BLaER1 treated with 17β-estradiol and CSF1 and Interleukin-3, amounts not matched to agents 10 nM and 100 nM (cell line): ENCODE data around the gene SLC6A2.

Experiments
- H3K27ac ChIP-seq, 11 experiments: shearing (Covaris generic); formaldehyde crosslinking; 2 replicates each; pipeline ENCODE4 v1.8.1; 2022
- H3K27me3 ChIP-seq, 11 experiments: shearing (Covaris generic); formaldehyde crosslinking; 2 replicates each; pipeline ENCODE4 v1.8.1; 2022
- H3K36me3 ChIP-seq, 11 experiments: shearing (Covaris generic); formaldehyde crosslinking; 2 replicates each; pipeline ENCODE4 v1.8.1; 2022
- H3K4me1 ChIP-seq, 10 experiments: shearing (Covaris generic); formaldehyde crosslinking; 2 replicates each; pipeline ENCODE4 v1.8.1; 2022
- H3K4me2 ChIP-seq, 11 experiments: shearing (Covaris generic); formaldehyde crosslinking; 2 replicates each; pipeline ENCODE4 v1.8.1; 2022
- H3K4me3 ChIP-seq, 10 experiments: shearing (Covaris generic); formaldehyde crosslinking; 2 replicates each; pipeline ENCODE4 v1.8.1; 2022
- H3K9ac ChIP-seq, 11 experiments: shearing (Covaris generic); formaldehyde crosslinking; 2 replicates each; pipeline ENCODE4 v1.8.1; 2022
- H3K9me3 ChIP-seq, 11 experiments: shearing (Covaris generic); formaldehyde crosslinking; replicated peaks in 1 of 11; 2 replicates each; pipeline ENCODE4 v1.8.1; 2022
- H4K20me1 ChIP-seq, 11 experiments: shearing (Covaris generic); formaldehyde crosslinking; 2 replicates each; pipeline ENCODE4 v1.8.1; 2022
- Cebpa-rat ChIP-seq, 11 experiments: shearing (Covaris generic); IDR thresholded peaks; 2 replicates each; pipeline ENCODE4 v1.8.1; 2022

The SLC6A2 gene

DNA sequence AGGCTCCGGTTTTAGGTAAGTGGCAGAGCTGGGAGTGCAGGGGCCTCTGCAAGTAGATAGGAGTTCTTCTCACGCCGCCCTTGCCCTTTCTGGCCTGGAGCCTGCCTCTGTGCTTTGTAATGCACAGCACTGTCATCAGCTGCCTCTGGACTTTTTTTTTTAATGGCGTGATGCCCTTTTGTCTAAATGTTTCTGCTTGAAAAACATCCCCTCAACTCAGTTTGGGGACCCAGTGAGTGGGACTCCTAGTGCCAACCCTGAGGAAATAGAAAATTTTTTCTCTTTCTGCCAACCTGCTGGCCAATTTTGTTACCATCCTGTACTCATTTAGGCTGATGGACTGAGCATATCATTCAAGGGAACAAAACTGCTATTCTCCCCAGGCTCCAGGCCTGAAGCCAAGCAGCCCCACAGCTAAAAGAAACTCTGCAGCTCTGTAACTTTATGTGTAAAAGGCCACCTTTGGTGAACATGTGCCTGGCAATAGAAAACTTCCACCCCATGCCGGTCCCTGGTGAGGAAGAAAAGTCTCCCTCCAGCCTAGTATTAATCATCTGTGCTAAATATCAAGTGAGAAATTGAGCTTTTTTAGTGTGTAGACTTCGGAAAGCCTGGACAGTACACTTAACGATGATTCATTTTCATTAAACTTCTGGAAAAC is 22.5 kb downstream of the SLC6A2 start:
- no peak overlapping the region for H3K4me2 ChIP-seq
- no peaks in the 10 kb centered on the region; a peak in 1 of 22 replicates for H4K20me1 ChIP-seq
- TF ChIP-seq Cebpa-rat (IDR thresholded peaks at IDR 0.05) = no peak
- no peak overlapping the region for H3K4me3 ChIP-seq
- H3K27ac ChIP-seq = no peak overlapping the region
- no peaks in the 10 kb centered on the region for H3K27me3 ChIP-seq
- no peaks in the 10 kb centered on the region for H3K4me1 ChIP-seq
- H3K9me3 ChIP-seq = no peaks in the 10 kb centered on the region
- no peaks in the 10 kb centered on the region for H3K36me3 ChIP-seq
- H3K9ac ChIP-seq = no peak overlapping the region

- peaks cover 0 to 10% (median 0%) of the 10 kb centered on the region in 11 experiments; a peak in 3 of 22 replicates for H3K9me3 ChIP-seq
- no peak overlapping the region for H3K4me3 ChIP-seq
- no peaks in the 10 kb centered on the region for H3K4me1 ChIP-seq
- no peak for TF ChIP-seq Cebpa-rat (IDR thresholded peaks at IDR 0.05)
- no peak overlapping the region for H3K9ac ChIP-seq
- H4K20me1 ChIP-seq = no peaks in the 10 kb centered on the region; a peak in 1 of 22 replicates
- H3K27ac ChIP-seq = no peak overlapping the region
- H3K36me3 ChIP-seq = no peaks in the 10 kb centered on the region
- H3K4me2 ChIP-seq = no peak overlapping the region
- H3K27me3 ChIP-seq = no peaks in the 10 kb centered on the region
These were observed 26.3 kb downstream of the SLC6A2 start for GRCh38 chr16:55682086-55682485.

- no peak for TF ChIP-seq Cebpa-rat (IDR thresholded peaks at IDR 0.05)
- Histone ChIP-seq H4K20me1 (no peaks in the 10 kb centered on the region), H3K27me3 (no peaks in the 10 kb centered on the region), H3K4me3 (no peak overlapping the region), H3K4me1 (no peaks in the 10 kb centered on the region), H3K4me2 (no peak overlapping the region), H3K9ac (no peak overlapping the region), H3K9me3 (peaks cover 0 to 10% (median 0%) of the 10 kb centered on the region in 11 experiments; a peak in 3 of 22 replicates), H3K36me3 (no peaks in the 10 kb centered on the region), H3K27ac (no peak overlapping the region)
These were observed 30.2 kb downstream of the SLC6A2 start for GRCh38 chr16:55685973-55686372.

GRCh38 chr16:55686671-55687070 is 30.9 kb downstream of the SLC6A2 start:
- H3K4me3 ChIP-seq = no peak overlapping the region
- no peak overlapping the region for H3K27ac ChIP-seq
- no peak overlapping the region for H3K9ac ChIP-seq
- H3K9me3 ChIP-seq = peaks cover 0 to 10% (median 0%) of the 10 kb centered on the region in 11 experiments; a peak in 3 of 22 replicates
- no peak overlapping the region for H3K4me2 ChIP-seq
- H3K4me1 ChIP-seq = no peaks in the 10 kb centered on the region
- no peaks in the 10 kb centered on the region for H3K36me3 ChIP-seq
- no peak for TF ChIP-seq Cebpa-rat (IDR thresholded peaks at IDR 0.05)
- no peaks in the 10 kb centered on the region for H3K27me3 ChIP-seq
- no peaks in the 10 kb centered on the region for H4K20me1 ChIP-seq

DNA sequence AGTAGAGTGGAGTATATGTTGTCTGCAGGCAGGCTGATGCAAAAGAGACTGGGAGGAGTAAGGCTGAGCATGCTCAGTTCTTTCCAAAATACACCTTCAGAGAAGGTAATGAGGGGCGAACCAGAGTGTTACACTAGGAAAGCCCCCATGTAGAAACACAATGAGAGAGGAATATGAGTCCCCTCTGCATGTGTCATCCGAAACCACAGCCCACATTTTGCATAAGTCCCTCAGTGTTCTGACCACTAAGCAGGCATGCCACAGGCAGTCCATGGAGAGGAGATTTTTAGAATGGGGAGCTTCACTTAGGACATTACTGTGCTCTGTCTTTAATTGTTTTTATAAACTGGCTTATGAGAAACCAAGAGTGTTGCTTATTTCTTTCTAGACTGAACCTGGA is 32.0 kb downstream of the SLC6A2 start:
- Histone ChIP-seq H3K4me2 (no peak overlapping the region), H3K36me3 (no peaks in the 10 kb centered on the region), H3K9me3 (peaks cover 0 to 10% (median 0%) of the 10 kb centered on the region in 11 experiments; a peak in 3 of 22 replicates), H3K4me1 (no peaks in the 10 kb centered on the region), H3K27me3 (no peaks in the 10 kb centered on the region), H3K9ac (no peak overlapping the region), H3K27ac (no peak overlapping the region), H4K20me1 (no peaks in the 10 kb centered on the region), H3K4me3 (no peak overlapping the region)
- TF ChIP-seq Cebpa-rat (IDR thresholded peaks at IDR 0.05) = no peak

GRCh38 chr16:55690841-55691240 is 35.1 kb downstream of the SLC6A2 start:
- TF ChIP-seq Cebpa-rat (IDR thresholded peaks at IDR 0.05) = no peak
- no peaks in the 10 kb centered on the region for H3K36me3 ChIP-seq

GRCh38 chr16:55691771-55692170 is 36.0 kb downstream of the SLC6A2 start:
- TF ChIP-seq Cebpa-rat (IDR thresholded peaks at IDR 0.05) = no peak
- H3K9me3 ChIP-seq = no peaks in the 10 kb centered on the region
- no peaks in the 10 kb centered on the region for H3K36me3 ChIP-seq
- H3K4me3 ChIP-seq = no peak overlapping the region
- no peaks in the 10 kb centered on the region for H3K27me3 ChIP-seq
- no peaks in the 10 kb centered on the region for H4K20me1 ChIP-seq
- H3K9ac ChIP-seq = no peak overlapping the region
- H3K27ac ChIP-seq = no peak overlapping the region
- H3K4me2 ChIP-seq = no peak overlapping the region
- no peaks in the 10 kb centered on the region for H3K4me1 ChIP-seq

More at GRCh38 chr16:55690841-55691240, 35.1 kb downstream of the SLC6A2 start:
- no peaks in the 10 kb centered on the region for H3K4me1 ChIP-seq
- H3K27ac ChIP-seq = no peak overlapping the region
- H3K27me3 ChIP-seq = no peaks in the 10 kb centered on the region
- H3K4me3 ChIP-seq = no peak overlapping the region
- peaks cover 0 to 6% (median 0%) of the 10 kb centered on the region in 11 experiments; a peak in 3 of 22 replicates for H3K9me3 ChIP-seq
- H4K20me1 ChIP-seq = no peaks in the 10 kb centered on the region
- no peak overlapping the region for H3K4me2 ChIP-seq
- no peak overlapping the region for H3K9ac ChIP-seq

- no peak overlapping the region for H3K27ac ChIP-seq
- H3K36me3 ChIP-seq = no peaks in the 10 kb centered on the region
- H3K4me2 ChIP-seq = no peak overlapping the region
- peak in 1 of 11 experiments; percentile 71; a peak in 2 of 22 replicates for TF ChIP-seq Cebpa-rat (IDR thresholded peaks at IDR 0.05)
- no peaks in the 10 kb centered on the region for H3K4me1 ChIP-seq
- H3K9ac ChIP-seq = no peak overlapping the region
- no peaks in the 10 kb centered on the region for H3K27me3 ChIP-seq
- peaks cover 0 to 4% (median 0%) of the 10 kb centered on the region in 11 experiments; a peak in 2 of 22 replicates for H4K20me1 ChIP-seq
- H3K9me3 ChIP-seq = no peaks in the 10 kb centered on the region
- H3K4me3 ChIP-seq = no peak overlapping the region
These were observed 39.8 kb downstream of the SLC6A2 start for GRCh38 chr16:55695595-55695994.

DNA sequence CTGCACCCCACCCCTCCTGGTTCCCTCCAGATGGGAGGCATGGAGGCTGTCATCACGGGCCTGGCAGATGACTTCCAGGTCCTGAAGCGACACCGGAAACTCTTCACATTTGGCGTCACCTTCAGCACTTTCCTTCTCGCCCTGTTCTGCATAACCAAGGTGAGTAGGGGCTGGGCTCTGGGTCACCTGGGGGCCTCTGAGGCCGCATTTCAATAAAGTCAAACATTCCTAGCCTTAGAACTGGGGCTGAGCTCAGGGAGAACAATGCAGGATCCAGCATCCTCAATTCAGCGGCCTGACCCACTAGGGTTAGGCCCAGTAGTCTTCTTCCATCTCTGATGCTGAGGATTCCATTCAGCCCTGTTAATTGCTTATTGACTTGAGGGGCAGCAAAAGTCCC is 42.1 kb downstream of the SLC6A2 start:
- H4K20me1 ChIP-seq = peaks cover 0 to 7% (median 0%) of the 10 kb centered on the region in 11 experiments; a peak in 2 of 22 replicates
- H3K4me3 ChIP-seq = no peak overlapping the region
- no peaks in the 10 kb centered on the region for H3K4me1 ChIP-seq
- H3K36me3 ChIP-seq = no peaks in the 10 kb centered on the region
- no peak for TF ChIP-seq Cebpa-rat (IDR thresholded peaks at IDR 0.05)
- no peak overlapping the region for H3K9ac ChIP-seq
- no peak overlapping the region for H3K27ac ChIP-seq
- H3K9me3 ChIP-seq = no peaks in the 10 kb centered on the region
- H3K27me3 ChIP-seq = no peaks in the 10 kb centered on the region
- no peak overlapping the region for H3K4me2 ChIP-seq

DNA sequence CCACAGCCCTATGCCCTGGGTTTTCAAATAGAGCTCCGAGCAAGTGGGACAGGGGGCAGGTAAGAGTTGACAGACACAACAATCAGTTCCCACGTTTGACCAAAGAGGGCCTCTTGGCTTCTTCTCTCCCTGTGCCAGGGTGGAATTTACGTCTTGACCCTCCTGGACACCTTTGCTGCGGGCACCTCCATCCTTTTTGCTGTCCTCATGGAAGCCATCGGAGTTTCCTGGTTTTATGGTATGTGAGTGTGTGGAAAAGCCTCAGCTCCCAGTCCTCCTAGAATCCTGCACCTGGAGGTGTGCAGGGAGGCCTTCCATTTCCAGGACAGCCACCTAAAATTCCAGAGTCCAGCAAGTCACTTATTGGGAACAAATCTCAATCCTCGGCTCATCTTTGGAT is 42.5 kb downstream of the SLC6A2 start:
- Histone ChIP-seq H3K4me2 (no peak overlapping the region), H3K27ac (no peak overlapping the region), H3K36me3 (no peaks in the 10 kb centered on the region), H3K9me3 (no peaks in the 10 kb centered on the region), H3K27me3 (no peaks in the 10 kb centered on the region), H3K9ac (no peak overlapping the region), H3K4me3 (no peak overlapping the region), H3K4me1 (0 out of 20 replicates have a peak, but pooled peaks cover 0 to 2% (median 0%) of the 10 kb centered on the region in 10 experiments), H4K20me1 (peaks cover 0 to 7% (median 0%) of the 10 kb centered on the region in 11 experiments; a peak in 2 of 22 replicates)
- TF ChIP-seq Cebpa-rat (IDR thresholded peaks at IDR 0.05) = no peak
